ENCODE results near the gene FAM20A. TPM values are rescaled to one million over a fixed set of nuclear protein-coding genes. Genes with fewer than 3 reads are reported as not detected.
A peak's percentile ranks its signal among the peaks of the same experiment; 100 is the strongest.

The FAM20A gene
- total RNA-seq, 1 experiment from 2014 or later, result 0.11 TPM

- no peak for DNase-seq
- no peak overlapping the region for H3K27ac ChIP-seq (ENCODE audit: low read length)
- H2AFZ ChIP-seq (ENCODE audit: low read length), result no peak overlapping the region
- no peaks in the 10 kb centered on the region for H3K27me3 ChIP-seq (ENCODE audit: low read length)
- H3K79me2 ChIP-seq (ENCODE audit: low read length), result no peaks in the 10 kb centered on the region
- no TSS peak for BruUV-seq (replicated peaks)
- ATAC-seq, result no peak
- no peak for TF ChIP-seq EZH2 (IDR thresholded peaks at IDR 0.05; ENCODE audit: low read length, unreplicated experiment)
- no peak for TF ChIP-seq EZH2phosphoT487 (IDR thresholded peaks at IDR 0.05; ENCODE audit: borderline replicate concordance, low read length)
- TF ChIP-seq, protein P1, sequence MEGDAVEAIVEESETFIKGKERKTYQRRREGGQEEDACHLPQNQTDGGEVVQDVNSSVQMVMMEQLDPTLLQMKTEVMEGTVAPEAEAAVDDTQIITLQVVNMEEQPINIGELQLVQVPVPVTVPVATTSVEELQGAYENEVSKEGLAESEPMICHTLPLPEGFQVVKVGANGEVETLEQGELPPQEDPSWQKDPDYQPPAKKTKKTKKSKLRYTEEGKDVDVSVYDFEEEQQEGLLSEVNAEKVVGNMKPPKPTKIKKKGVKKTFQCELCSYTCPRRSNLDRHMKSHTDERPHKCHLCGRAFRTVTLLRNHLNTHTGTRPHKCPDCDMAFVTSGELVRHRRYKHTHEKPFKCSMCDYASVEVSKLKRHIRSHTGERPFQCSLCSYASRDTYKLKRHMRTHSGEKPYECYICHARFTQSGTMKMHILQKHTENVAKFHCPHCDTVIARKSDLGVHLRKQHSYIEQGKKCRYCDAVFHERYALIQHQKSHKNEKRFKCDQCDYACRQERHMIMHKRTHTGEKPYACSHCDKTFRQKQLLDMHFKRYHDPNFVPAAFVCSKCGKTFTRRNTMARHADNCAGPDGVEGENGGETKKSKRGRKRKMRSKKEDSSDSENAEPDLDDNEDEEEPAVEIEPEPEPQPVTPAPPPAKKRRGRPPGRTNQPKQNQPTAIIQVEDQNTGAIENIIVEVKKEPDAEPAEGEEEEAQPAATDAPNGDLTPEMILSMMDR (conservative IDR thresholded peaks at IDR 0.05; ENCODE audit: low read depth, low read length), result no peak
- H3K4me1 ChIP-seq (ENCODE audit: insufficient read depth, low read length), result peaks cover 32% of the 10 kb centered on the region
- ChIA-PET POLR2A (ENCODE audit: unreplicated experiment) (no interaction called here), CTCF (no interaction called here)
- no peak overlapping the region for H3K4me3 ChIP-seq (ENCODE audit: low read length)
- no peak overlapping the region for H3K9ac ChIP-seq (ENCODE audit: low read length)
- no peaks in the 10 kb centered on the region for H3K9me3 ChIP-seq (ENCODE audit: low read length)
- H4K20me1 ChIP-seq (ENCODE audit: low read length), result no peaks in the 10 kb centered on the region
- no peaks in the 10 kb centered on the region for H3K36me3 ChIP-seq (ENCODE audit: low read depth, low read length)
- H3F3A ChIP-seq (ENCODE audit: low read length, unreplicated experiment), result no peaks in the 10 kb centered on the region
- no peak overlapping the region for H3K4me2 ChIP-seq (ENCODE audit: low read length)
- intact Hi-C loops (cut with micrococcal nuclease), result no loop called here
- no peaks in the 10 kb centered on the region for H3K9me2 ChIP-seq (replicated peaks; ENCODE audit: low read length)
Measured at GRCh38 chr17:68616334-68616733, 15.2 kb upstream of the FAM20A start.

DNA sequence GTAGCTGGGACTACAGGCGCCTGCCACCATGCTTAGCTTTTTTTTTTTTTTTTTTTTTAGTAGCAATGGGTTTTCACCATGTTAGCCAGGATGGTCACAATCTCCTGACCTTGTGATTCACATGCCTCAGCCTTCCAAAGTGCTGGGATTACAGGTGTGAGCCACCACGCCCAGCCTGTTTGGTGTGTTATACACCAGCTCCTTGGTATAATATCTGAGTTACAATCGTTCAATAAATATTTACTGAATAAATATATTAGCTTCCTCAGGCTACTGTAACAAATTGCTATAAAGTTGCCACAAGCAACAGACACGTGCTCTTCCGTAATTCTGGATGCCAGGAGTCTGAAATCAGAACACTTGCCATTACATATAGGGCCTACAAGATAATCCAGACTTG is 13.6 kb upstream of the FAM20A start:
- ChIA-PET CTCF (interaction anchor here (0.6 to 1.4 kb wide), 8 partner anchors 9 to 561 kb away, joined by 3 to 5 read pairs (median 3); no protein-coding TSS in a partner anchor), POLR2A (ENCODE audit: unreplicated experiment) (interaction anchor here (0.6 to 0.8 kb wide), 2 partner anchors 47 to 160 kb away, joined by 3 to 5 read pairs; no protein-coding TSS in a partner anchor)
- TF ChIP-seq EZH2 (IDR thresholded peaks at IDR 0.05; ENCODE audit: low read length, unreplicated experiment) (no peak), EZH2phosphoT487 (IDR thresholded peaks at IDR 0.05; ENCODE audit: borderline replicate concordance, low read length) (no peak)
- TF ChIP-seq, protein P1 (conservative IDR thresholded peaks at IDR 0.05; ENCODE audit: low read depth, low read length), result no peak
- Histone ChIP-seq H3K4me1 (ENCODE audit: insufficient read depth, low read length) (peaks cover 26% of the 10 kb centered on the region), H3K27me3 (ENCODE audit: low read length) (no peaks in the 10 kb centered on the region), H3K36me3 (ENCODE audit: low read depth, low read length) (no peaks in the 10 kb centered on the region), H3F3A (ENCODE audit: low read length, unreplicated experiment) (no peaks in the 10 kb centered on the region), H3K9ac (ENCODE audit: low read length) (no peak overlapping the region), H3K27ac (ENCODE audit: low read length) (no peak overlapping the region), H3K9me3 (ENCODE audit: low read length) (no peaks in the 10 kb centered on the region), H4K20me1 (ENCODE audit: low read length) (no peaks in the 10 kb centered on the region), H3K4me2 (ENCODE audit: low read length) (no peak overlapping the region), H2AFZ (ENCODE audit: low read length) (no peak overlapping the region), H3K79me2 (ENCODE audit: low read length) (no peaks in the 10 kb centered on the region), H3K9me2 (replicated peaks; ENCODE audit: low read length) (no peaks in the 10 kb centered on the region), H3K4me3 (ENCODE audit: low read length) (no peak overlapping the region)
- BruUV-seq (replicated peaks), result no TSS peak
- DNase-seq (peak; percentile 66), ATAC-seq (peak; percentile 80)
- intact Hi-C loops (cut with micrococcal nuclease), result loop anchor here (1.0 to 2.0 kb wide), 4 partner anchors 33 to 144 kb away; no protein-coding TSS in a partner anchor

- H3K4me3 ChIP-seq (ENCODE audit: low read length), result no peak overlapping the region
- ChIA-PET POLR2A (ENCODE audit: unreplicated experiment) (interaction anchor here (0.6 kb wide), 1 partner anchor 161 kb away, joined by 5 read pairs; no protein-coding TSS in a partner anchor), CTCF (interaction anchor here (0.5 to 1.5 kb wide), 9 partner anchors 9 to 947 kb away, joined by 3 to 7 read pairs (median 3); no protein-coding TSS in a partner anchor)
- H3K9ac ChIP-seq (ENCODE audit: low read length), result no peak overlapping the region
- no TSS peak for BruUV-seq (replicated peaks)
- H3K27me3 ChIP-seq (ENCODE audit: low read length), result no peaks in the 10 kb centered on the region
- no peak overlapping the region for H3K27ac ChIP-seq (ENCODE audit: low read length)
- no peaks in the 10 kb centered on the region for H3K36me3 ChIP-seq (ENCODE audit: low read depth, low read length)
- H4K20me1 ChIP-seq (ENCODE audit: low read length), result no peaks in the 10 kb centered on the region
- no peaks in the 10 kb centered on the region for H3K79me2 ChIP-seq (ENCODE audit: low read length)
- peak; percentile 91 for DNase-seq
- no peaks in the 10 kb centered on the region for H3F3A ChIP-seq (ENCODE audit: low read length, unreplicated experiment)
- intact Hi-C loops (cut with micrococcal nuclease), result loop anchor here (1.0 to 2.0 kb wide), 4 partner anchors 33 to 145 kb away; no protein-coding TSS in a partner anchor
- TF ChIP-seq, protein P1 (conservative IDR thresholded peaks at IDR 0.05; ENCODE audit: low read depth, low read length), result peak; percentile 93
- no peak for TF ChIP-seq EZH2 (IDR thresholded peaks at IDR 0.05; ENCODE audit: low read length, unreplicated experiment)
- peaks cover 8% of the 10 kb centered on the region for H3K9me3 ChIP-seq (ENCODE audit: low read length)
- peaks cover 26% of the 10 kb centered on the region for H3K4me1 ChIP-seq (ENCODE audit: insufficient read depth, low read length)
- peak overlapping the region; percentile 21; the same call in 1 of the 2 replicates for H2AFZ ChIP-seq (ENCODE audit: low read length)
- H3K4me2 ChIP-seq (ENCODE audit: low read length), result no peak overlapping the region
- ATAC-seq, result peak; percentile 20; the same call in 1 of the 2 replicates
- H3K9me2 ChIP-seq (replicated peaks; ENCODE audit: low read length), result no peaks in the 10 kb centered on the region
Measured at GRCh38 chr17:68613739-68614298, 12.7 kb upstream of the FAM20A start.
